ENCODE data around the gene ZNF582.

ZNF582 gene

DNA sequence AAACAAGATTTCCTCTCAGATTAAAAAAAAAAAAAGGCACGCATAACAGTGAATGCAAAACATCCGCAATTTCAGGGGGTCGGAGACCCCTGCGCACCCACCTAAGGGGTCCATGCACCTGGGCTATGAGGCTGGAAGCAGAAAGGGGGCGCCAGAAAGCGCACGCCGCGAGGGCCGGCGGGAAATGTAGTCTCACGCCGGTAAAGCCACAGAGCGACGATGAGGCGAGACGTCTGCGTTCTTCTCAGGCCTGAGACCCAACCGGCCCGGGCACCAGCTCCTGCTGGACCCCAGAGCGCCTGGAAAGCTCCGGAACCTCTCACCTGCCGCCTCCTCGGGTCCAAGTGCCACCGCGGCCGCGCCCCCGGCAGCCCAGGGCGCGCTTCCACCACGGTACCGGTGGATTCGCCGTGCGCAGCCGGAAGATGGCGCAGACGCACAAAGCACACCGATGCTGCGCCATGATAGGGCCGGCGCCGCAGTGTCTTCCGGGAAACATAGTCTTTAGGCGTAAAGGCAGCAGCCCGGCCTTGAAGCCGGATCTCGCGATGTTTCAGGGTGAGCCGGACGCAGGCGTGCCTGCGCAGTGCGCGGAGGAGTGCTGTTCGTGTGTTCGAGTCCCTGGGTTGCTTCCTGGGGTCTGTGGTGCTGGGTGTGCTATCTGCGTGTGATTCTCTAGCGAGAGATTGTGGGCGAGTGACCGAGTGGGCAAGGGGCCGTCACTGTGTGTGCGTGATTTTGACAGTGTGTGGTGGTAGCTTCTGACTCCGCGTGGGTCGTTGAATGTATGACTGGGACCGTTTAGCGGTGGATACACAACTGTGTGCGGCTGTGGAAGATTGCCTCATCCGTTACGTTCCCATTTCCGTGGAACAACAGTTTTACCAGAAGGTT is at the start of gene ZNF582:
Gene ZNF582 (minus strand): TSS at position 416 of the 894 bp plus-strand sequence. CDS start 1,782 bp downstream, outside the sequence.
- peak; percentile 82 for DNase-seq

GRCh38 chr19:56441206-56441792 is 48.0 kb upstream of the ZNF582 start:
- no peak for DNase-seq

GRCh38 chr19:56423985-56424353 is 30.6 kb upstream of the ZNF582 start:
- no peak for DNase-seq

- no peak for DNase-seq
Observed at GRCh38 chr19:56423276-56423984, 30.1 kb upstream of the ZNF582 start.

DNA sequence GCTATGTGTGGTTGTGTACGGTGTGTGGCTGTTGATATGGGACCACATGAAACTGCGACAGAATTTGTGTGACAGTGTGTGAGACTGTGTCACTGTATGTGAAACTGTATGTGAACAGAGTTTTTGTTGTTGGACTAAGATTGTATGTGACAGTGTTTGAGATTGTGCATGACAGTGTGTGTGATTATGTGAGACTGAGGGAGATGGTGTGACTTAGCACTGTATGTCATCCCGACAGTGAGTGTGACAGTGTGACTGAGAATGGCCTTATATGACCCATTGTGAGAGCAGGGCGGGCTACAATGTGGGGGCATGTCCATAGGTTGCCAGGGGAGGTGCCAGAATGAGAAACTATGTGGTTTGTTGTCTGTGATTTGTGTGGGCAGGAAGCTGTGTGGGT is 11.7 kb upstream of the ZNF582 start:
- DNase-seq, result no peak

DNA sequence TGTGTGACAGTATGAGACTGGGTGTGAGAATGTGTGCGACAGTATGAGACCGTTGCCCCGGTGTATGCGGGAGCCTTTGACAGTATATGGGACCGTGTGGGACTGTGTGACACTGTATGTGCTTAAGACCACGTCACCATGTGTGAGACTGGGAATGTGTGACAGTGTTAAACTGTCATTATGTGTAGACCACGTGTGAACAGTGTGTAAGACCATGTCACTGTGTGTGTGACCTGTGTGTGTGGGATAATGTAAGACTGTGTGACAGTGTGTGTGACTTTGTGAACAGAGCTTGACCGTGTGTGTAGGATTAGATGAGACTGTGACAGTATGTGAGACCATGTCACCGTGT is 11.3 kb upstream of the ZNF582 start:
- no peak for DNase-seq

- DNase-seq, result no peak
Observed at GRCh38 chr19:56403764-56404704, 10.7 kb upstream of the ZNF582 start, which contains the start of gene ZNF583. Gene ZNF583 (plus strand): TSS chr19:56404332. CDS start chr19:56407115, 2,783 bp downstream.

GRCh38 chr19:56403261-56403660 is 9.9 kb upstream of the ZNF582 start:
- DNase-seq, result no peak

DNA sequence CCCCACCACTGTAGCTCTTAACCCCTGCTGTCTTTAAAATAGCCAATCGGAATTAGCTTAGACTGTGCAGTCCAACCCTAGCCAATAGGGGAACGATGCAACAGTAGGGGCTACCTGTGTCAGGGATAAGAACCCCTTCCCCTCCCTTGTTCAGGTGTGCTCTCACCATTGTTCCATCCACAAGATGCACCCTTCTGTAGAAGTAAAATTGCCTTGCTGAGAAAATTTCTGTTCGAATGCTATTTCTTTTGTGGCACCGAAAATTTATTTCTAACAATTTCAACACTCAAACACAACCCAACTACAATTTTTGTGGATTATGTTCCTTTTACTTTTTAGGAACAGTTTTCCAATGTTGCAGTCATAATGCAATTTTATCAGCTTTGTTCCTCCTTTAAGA is 7.2 kb upstream of the ZNF582 start:
- no peak for DNase-seq

- no peak for DNase-seq
Observed at GRCh38 chr19:56398809-56399208, 5.5 kb upstream of the ZNF582 start.

DNA sequence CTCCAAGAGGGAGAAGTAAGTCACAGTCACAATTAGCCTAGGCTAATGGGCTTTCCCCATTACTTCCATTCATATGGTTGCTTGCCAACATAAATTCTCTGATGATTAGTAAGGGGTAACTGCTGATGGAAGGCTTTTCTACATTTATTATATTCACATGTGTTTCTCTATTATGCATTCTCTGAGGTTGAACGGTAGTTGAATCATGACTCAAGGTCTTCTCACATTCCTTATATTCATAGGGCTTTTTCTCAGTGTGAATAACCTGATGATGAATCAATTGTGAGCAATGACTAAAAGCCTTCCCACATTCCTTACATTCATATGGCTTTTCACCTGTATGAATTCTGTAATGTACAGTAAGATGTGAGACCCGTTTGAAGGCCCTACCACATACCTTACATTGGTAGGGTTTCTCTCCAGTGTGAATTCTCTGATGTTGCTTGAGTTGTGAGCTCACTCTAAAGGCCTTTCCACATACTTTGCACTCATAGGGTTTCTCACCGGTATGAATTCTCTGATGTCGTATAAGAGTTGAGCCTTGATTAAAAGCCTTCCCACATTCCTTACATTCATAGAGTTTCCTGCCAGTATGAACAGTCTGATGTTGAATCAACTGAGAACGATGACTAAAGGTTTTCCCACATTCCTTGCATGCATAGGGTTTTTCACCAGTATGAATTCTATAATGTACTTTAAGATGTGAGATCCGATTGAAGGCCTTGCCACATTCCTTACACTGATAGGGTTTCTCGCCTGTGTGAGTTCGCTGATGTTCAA is 9.3 kb downstream of the ZNF582 start:
- no peak for DNase-seq

- DNase-seq, result no peak
Observed at GRCh38 chr19:56377105-56377924, 16.0 kb downstream of the ZNF582 start.

- no peak for DNase-seq
Observed at GRCh38 chr19:56372281-56372680, 21.1 kb downstream of the ZNF582 start.

- no peak for DNase-seq
Observed at GRCh38 chr19:56369886-56370676, 23.3 kb downstream of the ZNF582 start.

GRCh38 chr19:56367829-56368711 is 25.3 kb downstream of the ZNF582 start:
- DNase-seq, result peak; percentile 69

GRCh38 chr19:56360841-56361240 is 32.5 kb downstream of the ZNF582 start:
- DNase-seq, result no peak

GRCh38 chr19:56356944-56357343 is 36.4 kb downstream of the ZNF582 start:
- DNase-seq, result no peak

DNA sequence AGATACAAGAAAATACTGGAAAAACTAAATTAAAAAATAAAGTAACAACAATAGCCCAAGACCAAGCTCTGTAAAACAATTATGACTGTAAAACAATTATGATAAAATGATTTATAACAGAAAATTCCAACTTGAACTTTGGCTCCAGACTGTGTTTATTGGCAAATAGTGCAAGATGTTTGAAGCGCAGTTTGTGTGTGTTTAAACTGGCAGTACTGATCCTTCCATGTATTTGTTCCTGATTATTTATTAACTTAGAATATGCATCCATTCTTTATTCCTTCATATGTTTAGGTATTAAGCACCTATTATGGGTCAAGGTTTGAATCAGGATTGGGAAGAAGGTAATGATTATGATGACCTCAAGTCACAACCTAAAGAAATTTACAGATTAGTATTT is 37.8 kb downstream of the ZNF582 start:
- DNase-seq, result no peak

- no peak for DNase-seq
Observed at GRCh38 chr19:56351208-56351607, 42.1 kb downstream of the ZNF582 start.

All from NCI-H2081 treated with DMSO at 0.1 percent for 48 hours (cell line).